Measurements from ENCODE around the gene ATXN7L1.
"Not testable (repeated sequence)": the region's sequence is repeated elsewhere in the genome, so short reads cannot be mapped to it uniquely, and the experiment has no call there.

ATXN7L1 gene

GRCh38 chr7:105623906-105624305 lies 252.5 kb downstream of the ATXN7L1 start:
- in situ Hi-C loops (cut with MboI; ENCODE audit: low sequenced_read_pairs): no loop called here

- in situ Hi-C loops (cut with MboI; ENCODE audit: low sequenced_read_pairs): no loop called here
Measured at GRCh38 chr7:105623378-105623777, 253.0 kb downstream of the ATXN7L1 start.

- in situ Hi-C loops (cut with MboI; ENCODE audit: low sequenced_read_pairs): no loop called here
Measured at GRCh38 chr7:105622106-105622731, 254.2 kb downstream of the ATXN7L1 start.

GRCh38 chr7:105621617-105622016 lies 254.8 kb downstream of the ATXN7L1 start:
- in situ Hi-C loops (cut with MboI; ENCODE audit: low sequenced_read_pairs): no loop called here

- in situ Hi-C loops (cut with MboI; ENCODE audit: low sequenced_read_pairs): no loop called here
Measured at GRCh38 chr7:105621176-105621575, 255.2 kb downstream of the ATXN7L1 start.

- in situ Hi-C loops (cut with MboI; ENCODE audit: low sequenced_read_pairs): no loop called here
Measured at GRCh38 chr7:105619590-105619989, 256.8 kb downstream of the ATXN7L1 start.

- in situ Hi-C loops (cut with MboI; ENCODE audit: low sequenced_read_pairs): no loop called here
Measured at GRCh38 chr7:105618016-105618296, 258.4 kb downstream of the ATXN7L1 start.

- in situ Hi-C loops (cut with MboI; ENCODE audit: low sequenced_read_pairs): no loop called here
Measured at GRCh38 chr7:105617280-105618015, 259.0 kb downstream of the ATXN7L1 start.

GRCh38 chr7:105614341-105614840 lies 262.0 kb downstream of the ATXN7L1 start:
- in situ Hi-C loops (cut with MboI; ENCODE audit: low sequenced_read_pairs): no loop called here

GRCh38 chr7:105613611-105614330 lies 262.6 kb downstream of the ATXN7L1 start:
- in situ Hi-C loops (cut with MboI; ENCODE audit: low sequenced_read_pairs): no loop called here

GRCh38 chr7:105612806-105613205 lies 263.6 kb downstream of the ATXN7L1 start:
- in situ Hi-C loops (cut with MboI; ENCODE audit: low sequenced_read_pairs): no loop called here

GRCh38 chr7:105611856-105612775 lies 264.3 kb downstream of the ATXN7L1 start:
- in situ Hi-C loops (cut with MboI; ENCODE audit: low sequenced_read_pairs): no loop called here

GRCh38 chr7:105610165-105610930 lies 266.1 kb downstream of the ATXN7L1 start:
- in situ Hi-C loops (cut with MboI; ENCODE audit: low sequenced_read_pairs): no loop called here

- in situ Hi-C loops (cut with MboI; ENCODE audit: low sequenced_read_pairs): no loop called here
Measured at GRCh38 chr7:105602325-105603305, 273.8 kb downstream of the ATXN7L1 start.

GRCh38 chr7:105600720-105601550 lies 275.5 kb downstream of the ATXN7L1 start:
- in situ Hi-C loops (cut with MboI; ENCODE audit: low sequenced_read_pairs): no loop called here

- in situ Hi-C loops (cut with MboI; ENCODE audit: low sequenced_read_pairs): no loop called here
Measured at GRCh38 chr7:105599551-105599950, 276.8 kb downstream of the ATXN7L1 start.

- in situ Hi-C loops (cut with MboI; ENCODE audit: low sequenced_read_pairs): not testable (repeated sequence)
Measured at GRCh38 chr7:105599080-105599479, 277.3 kb downstream of the ATXN7L1 start.

- in situ Hi-C loops (cut with MboI; ENCODE audit: low sequenced_read_pairs): no loop called here
Measured at GRCh38 chr7:105596866-105597265, 279.5 kb downstream of the ATXN7L1 start.

Data from hTERT RPE-1 (cell line).